Measurements from ENCODE around the gene ZNF286A.
"Not testable (repeated sequence)": the region's sequence is repeated elsewhere in the genome, so short reads cannot be mapped to it uniquely, and the experiment has no call there.

The ZNF286A gene

DNA sequence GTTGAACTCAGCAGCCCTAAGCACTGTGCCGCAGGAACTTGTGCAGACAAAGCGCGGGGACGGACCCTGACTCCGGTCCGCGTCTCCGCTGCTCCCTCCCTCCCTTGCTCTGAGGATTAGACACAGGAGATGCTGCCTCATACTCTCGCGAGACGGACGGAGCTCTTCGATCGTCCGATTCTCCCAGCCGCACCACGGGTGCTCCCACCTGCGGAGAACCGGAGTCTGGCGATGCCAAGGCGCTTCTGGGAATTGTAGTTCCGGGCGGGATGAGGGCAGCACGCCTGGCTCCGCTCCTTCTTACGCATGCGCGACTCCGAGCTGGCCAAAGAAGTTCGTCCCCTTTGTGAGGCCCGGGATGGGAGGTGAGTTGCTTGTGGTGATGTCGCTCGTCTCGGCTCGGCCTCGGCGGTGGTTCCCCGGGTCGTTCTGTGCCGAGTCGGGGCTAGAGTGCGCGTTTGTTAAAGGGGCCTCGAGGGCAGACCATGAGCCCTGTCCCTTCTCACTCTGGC, at the start of gene ZNF286A:
ZNF286A (plus strand) TSS at position 340 of the 512 bp plus-strand sequence. CDS start 578 bp downstream, outside the sequence.
- DNase-seq (ENCODE audit: insufficient read length, low spot score): peak; percentile 98
- FAIRE-seq: peak; percentile 98

DNA sequence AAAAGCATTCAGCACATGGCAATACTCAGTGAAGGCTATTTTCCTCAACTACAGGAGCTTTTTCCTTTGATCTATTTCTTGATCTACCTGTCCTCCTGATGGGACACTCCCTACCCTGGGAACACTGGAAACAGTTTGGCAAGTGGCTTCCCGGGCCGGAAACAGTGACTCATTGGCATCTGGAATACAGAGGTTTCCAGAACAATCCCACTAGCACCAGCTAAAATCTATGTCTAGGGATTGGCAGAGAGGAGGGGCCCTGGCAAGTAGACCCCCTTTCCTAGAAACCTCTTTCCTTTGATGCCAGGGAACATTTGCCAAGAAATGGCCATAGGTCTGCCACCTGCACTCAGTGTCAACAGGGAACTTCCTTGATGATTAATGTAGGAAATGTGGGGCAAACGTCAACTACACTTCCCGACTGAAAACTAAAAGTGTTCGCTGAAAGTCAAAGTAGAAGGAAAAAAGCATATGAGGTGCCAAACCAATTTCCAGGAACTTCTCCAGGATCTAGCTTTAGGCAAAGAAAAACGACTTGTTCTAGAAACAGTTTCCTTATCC, 49.6 kb upstream of the ZNF286A start:
- DNase-seq (ENCODE audit: insufficient read length, low spot score) (no peak), FAIRE-seq (no peak)

DNA sequence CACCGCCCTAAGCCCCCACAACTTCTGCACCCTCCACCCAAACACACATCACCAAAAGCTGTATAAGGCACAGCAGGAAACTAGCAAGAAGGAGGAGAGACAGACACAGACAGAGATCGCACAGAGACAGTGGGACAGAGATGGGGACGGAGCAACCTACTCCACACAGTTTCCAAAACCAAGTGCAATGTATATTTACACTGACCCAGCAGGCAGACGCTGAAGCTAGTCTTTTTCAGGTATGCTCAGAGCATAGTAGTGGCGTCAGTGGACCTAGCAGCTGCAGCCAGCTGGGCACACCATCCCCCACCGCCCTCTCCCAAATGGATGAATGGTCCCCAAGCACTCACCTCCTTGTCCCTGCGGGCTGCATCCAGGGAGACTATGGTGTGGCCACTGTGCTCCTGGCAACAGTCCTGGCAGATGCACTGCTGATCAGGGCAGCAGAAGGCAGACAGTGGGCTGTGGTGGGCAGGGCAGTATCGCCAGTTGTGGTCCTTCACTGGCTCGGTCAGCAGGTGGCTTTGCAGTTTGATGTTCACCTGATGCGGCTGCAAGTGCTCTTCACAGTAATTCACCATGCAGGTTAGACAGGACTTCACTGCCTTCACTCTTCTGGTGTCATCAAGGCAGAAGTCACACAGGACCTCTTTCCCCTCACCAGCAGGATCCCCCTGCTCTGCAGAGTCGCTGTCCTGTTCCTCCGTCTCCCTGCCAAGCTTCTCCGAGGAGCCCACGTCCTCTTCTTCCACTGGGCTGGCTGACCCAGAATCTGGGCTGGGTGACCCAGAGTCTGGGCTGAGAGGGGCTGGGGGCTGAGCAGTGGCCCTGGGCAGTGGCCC, 48.6 kb upstream of the ZNF286A start:
- no peak for DNase-seq (ENCODE audit: insufficient read length, low spot score)
- no peak for FAIRE-seq

DNA sequence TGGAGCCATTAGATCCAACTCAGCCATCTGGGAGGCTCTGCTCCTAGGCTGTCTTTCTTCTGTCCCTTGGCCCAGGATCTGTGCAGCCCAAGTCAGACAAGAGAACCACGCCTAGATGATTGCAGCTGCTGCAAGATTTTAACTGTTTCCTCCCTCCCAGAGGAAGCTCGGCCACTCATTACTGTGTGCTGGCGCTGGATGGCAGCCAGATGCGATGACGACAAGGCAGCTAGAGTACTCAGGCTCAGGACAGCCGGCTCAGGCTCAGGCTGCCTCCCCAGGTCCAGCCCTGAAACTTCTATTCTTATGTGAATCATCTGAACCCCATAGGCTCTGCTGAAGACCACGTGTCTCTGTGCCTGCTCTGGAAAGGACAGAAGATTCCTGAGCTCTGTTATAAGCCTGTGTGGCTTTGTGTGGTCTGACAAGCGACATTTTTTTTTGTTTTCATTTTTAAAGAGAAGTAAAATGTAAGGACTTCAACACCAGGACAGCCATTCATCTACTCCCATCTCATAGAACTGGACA, 47.9 kb upstream of the ZNF286A start:
- FAIRE-seq: peak; percentile 98

DNA sequence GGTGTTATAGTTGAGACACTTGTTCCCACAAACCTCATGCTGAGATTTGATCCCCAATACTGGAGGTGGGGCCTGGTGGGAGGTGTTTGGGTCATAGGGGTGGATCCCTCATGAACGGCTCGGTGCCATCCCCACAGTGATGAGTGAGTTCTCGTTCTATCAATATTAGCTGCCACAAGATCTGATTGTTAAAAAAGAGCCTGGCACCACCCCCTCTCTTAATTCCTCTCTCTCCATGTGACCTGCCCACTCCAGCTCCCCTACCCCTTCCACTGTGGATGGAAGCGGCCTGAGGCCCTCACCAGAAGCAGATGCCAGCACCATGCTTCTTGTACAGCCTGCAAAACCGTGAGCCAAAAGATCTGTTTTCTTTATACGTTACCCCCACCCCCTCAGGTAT, 46.6 kb upstream of the ZNF286A start:
- no peak for DNase-seq (ENCODE audit: insufficient read length, low spot score)
- no peak for FAIRE-seq

More for the DNA sequence above, 47.9 kb upstream of the ZNF286A start:
- DNase-seq (ENCODE audit: insufficient read length, low spot score): peak; percentile 99

DNA sequence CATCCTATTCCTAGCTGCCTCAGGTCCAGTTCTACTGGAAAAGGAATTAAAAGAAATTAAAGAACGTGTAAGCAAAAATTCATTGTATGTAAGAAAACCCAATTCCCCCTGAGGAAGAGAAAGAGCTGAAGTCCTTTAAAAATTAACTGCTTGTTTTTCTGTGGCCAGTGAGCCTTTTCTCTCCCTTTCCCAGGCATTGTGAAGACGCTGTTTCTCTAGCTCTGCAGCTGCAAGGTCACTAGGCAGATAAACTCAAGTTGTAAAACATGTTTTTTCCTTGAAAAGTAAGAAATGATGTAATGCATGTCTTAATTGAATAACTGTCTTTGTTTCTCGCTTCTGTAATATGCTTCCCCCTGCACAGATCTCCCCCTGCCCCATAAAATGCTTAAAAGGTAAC, 45.2 kb upstream of the ZNF286A start:
- FAIRE-seq; DNase-seq (ENCODE audit: insufficient read length, low spot score): not testable (repeated sequence)

DNA sequence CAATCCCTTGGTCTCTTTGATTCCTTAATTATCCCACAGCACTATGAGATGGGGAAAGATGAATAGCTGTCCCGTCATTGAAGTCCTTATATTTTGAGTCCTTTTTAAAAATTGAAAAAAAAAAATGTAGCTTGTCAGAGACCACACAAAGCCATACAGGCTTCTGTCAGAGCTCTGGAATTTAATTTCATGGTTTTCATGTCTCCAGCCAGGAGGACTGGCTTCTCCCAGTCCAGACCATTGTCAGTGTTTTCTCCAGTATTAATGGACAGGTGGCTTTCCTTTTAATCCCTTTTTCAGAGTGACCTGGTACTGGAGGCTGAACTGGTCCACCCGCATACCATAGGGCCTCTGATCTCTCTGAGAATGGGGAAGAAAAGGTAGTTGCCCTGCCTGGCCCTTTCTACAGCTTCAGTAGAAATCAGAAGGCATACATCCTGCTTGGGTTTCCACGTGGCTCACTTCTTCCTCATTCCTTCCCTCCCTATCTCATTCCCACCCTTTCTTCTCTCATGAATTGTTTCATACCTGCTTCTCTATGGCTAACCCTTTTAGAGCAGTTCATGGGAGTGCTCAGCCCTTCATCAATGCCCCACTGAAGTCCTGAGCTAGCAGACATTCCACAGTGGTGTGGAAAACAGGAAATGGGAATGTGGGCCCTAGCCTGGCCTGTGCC, 44.5 kb upstream of the ZNF286A start:
- DNase-seq (ENCODE audit: insufficient read length, low spot score) (no peak), FAIRE-seq (no peak)

DNA sequence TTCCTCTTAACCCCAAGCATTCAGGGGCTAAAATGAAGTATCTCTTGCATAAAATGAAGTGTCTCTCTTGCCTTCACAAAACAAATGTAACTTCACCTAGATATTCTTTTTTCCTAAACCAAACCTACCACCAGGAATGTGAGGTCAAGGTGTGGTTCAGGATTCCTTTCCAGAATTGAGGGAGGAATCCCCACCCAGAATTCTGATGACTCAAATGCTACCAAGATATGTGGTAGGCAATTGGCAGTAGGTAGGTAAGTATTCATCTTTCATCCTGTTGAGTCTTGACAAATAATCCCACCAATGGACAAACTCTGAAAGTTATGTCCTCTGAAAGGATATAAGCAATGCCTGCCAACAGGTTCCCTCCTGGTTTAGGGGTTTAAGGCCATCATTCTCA, 41.7 kb upstream of the ZNF286A start:
- DNase-seq (ENCODE audit: insufficient read length, low spot score) (no peak), FAIRE-seq (no peak)

DNA sequence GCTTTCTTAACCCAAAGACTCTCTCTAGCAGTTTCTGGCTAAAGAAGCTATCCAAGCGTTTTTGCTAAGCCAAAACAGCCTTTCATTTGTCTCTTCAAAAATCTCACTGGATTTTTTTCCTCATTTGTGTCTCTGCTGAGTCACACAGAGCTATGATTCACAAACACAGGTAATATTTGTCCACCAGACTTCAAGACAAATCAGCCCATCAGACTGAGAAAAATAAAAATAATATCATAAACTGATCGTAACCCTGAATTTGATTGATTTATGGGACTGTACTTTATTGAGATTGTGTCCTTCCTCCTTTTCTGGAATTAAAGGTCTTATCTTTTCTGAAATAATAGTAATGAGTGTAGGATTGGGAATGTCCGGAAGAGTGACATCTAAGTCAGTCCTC, 41.3 kb upstream of the ZNF286A start:
- FAIRE-seq: no peak
- no peak for DNase-seq (ENCODE audit: insufficient read length, low spot score)

DNA sequence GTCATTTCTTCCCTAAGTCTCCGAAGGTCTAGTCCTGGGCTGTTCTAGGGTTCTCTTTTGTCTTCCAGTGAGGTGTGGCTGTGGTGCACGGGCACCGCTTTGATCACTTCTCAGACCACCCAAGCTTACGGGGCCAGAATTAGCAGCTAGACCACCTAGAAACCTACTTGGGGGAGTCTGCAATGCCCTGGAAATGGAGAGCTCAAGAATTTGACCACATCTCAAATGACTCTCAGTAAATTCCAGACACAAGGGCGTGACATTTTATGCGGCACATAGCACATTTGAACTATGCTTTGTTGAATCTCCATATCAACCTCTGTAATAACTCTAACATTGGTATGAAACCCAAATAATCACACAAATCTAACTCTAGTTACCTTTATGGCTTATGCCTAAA, 40.3 kb upstream of the ZNF286A start:
- no peak for DNase-seq (ENCODE audit: insufficient read length, low spot score)
- FAIRE-seq: no peak

DNA sequence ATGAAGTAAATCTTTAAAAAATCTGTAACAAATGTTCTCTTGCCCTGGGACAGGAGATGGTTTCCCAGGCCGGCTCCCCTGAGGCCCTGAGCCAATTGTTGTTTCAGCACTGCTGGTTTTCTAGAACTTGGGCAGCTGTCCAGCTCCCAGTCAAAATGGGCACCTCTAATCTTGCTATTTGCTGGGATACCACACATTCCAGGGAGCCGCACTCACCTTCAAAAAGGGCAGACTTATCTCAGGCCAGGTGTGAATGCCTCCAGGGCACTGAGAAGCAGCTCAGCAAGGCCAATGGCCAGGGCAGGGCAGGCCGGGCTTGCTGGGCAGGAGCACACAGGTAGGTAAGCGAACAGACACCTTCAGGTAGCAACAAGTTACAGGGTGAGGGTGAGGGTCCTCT, 39.9 kb upstream of the ZNF286A start:
- FAIRE-seq: no peak
- DNase-seq (ENCODE audit: insufficient read length, low spot score): no peak

DNA sequence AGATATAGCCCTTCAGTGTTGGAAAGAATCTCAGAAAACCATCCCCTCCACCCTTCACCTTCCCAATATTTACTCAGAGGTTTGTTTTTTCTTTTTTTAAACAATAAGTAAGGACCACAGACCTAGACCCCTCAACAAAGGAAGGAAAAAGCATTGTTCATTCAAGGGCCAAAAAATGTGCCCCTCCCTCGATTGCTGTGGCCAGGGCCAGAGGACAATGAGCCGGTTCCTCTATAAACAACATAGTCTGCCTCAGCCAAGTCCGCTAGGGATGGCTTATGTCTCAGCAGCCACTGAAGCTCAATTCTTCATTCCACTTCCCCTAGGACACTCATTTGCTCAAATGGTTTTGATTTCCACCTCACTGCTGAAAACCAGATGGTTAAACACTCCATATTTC, 39.5 kb upstream of the ZNF286A start:
- DNase-seq (ENCODE audit: insufficient read length, low spot score): no peak
- FAIRE-seq: no peak

DNA sequence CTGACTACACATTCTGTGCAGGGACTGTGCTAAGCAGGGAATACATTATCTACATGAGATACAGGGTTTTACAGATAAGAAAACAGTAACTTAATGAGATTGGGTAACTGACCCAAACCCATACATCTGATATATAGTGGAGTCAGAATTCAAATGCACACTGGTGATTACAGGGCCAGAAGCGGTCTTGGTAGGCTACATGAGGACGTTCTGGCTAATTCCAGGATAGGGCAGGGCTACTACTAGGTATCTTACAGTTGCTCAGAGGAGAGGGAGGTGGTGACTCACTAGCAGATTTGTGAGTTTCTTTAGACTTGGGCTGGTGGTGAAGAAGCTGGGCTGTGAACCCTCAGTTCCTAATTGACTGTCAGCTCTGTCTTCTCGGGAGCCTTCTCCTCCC, 36.9 kb upstream of the ZNF286A start:
- peak; percentile 13 for FAIRE-seq

DNA sequence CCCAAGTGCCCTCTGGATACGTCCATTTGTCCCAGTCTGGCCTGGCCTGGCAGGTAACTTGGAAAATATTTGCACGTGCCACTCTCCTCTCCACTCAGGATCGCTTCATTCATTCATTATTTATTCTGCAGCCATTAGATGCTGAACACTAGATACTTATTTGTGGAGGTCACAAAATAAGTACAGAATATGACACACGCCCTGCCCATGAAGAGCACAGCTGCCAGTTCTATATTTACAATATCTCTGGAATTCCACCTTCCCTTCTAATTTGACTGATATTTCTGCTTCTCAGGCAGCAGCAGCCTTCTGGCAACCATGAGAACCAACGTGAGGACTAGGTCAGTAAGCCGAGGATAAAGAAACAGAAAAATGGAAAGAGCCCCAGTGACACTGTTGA, 36.4 kb upstream of the ZNF286A start:
- DNase-seq (ENCODE audit: insufficient read length, low spot score) (no peak), FAIRE-seq (no peak)

More for the DNA sequence above, 36.9 kb upstream of the ZNF286A start:
- no peak for DNase-seq (ENCODE audit: insufficient read length, low spot score)

DNA sequence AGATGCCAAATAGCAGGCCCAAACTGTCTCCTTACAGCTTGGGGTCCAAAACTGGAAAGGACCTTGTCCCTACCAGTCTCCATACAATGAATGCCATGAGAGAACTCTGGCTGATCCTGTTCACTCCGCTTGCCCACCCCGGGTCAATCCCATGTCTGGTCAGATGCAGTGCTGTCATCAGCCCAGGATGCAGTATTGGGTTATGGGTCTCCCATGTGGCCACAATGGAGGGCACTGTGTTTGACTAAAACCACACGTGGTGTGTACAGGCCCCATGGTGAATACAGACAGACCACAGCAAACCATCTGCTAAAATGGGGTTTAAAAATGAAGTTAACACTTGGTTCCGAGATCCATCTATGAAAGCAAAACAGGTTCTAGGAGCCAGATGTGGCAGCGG, 35.9 kb upstream of the ZNF286A start:
- FAIRE-seq: no peak
- DNase-seq (ENCODE audit: insufficient read length, low spot score): no peak

DNA sequence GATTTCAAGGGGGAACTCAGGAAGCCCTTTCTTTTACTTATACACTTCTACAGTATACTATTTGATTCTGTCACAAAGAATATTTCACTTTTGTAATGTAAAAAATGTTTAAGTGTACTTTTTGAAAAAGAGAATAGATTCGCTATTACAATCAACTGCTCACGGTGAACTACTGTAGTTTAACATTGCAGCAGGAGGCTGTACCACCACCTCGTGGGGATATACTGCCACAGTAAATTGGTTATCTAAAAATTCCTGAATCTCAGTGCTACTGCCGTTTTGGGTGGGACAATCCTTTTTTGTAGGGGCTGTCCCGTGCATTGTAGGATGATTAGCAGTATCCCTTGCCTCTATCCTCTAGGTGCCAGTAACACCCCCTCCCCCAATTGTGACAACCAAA, 30.0 kb upstream of the ZNF286A start:
- DNase-seq (ENCODE audit: insufficient read length, low spot score); FAIRE-seq: not testable (repeated sequence)

DNA sequence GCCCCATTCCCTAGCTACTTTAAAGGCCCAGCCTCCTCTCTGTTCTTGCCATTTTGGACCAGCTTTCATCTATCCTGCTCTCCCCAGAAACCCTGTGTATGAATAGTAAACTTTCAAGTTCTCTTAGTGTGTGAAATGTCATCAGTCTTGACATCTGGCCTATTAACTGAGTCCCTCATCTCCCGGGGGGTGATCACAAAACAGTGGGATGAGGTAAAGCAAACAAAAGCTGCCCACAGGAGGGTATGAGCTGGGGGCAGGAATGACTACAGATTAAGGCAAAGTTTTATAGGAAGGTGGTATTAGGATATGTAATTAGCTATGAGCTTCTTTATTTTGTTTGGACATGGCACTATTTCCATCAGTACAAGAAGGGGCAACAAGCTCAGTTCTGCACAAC, 24.9 kb upstream of the ZNF286A start:
- FAIRE-seq; DNase-seq (ENCODE audit: insufficient read length, low spot score): not testable (repeated sequence)

DNA sequence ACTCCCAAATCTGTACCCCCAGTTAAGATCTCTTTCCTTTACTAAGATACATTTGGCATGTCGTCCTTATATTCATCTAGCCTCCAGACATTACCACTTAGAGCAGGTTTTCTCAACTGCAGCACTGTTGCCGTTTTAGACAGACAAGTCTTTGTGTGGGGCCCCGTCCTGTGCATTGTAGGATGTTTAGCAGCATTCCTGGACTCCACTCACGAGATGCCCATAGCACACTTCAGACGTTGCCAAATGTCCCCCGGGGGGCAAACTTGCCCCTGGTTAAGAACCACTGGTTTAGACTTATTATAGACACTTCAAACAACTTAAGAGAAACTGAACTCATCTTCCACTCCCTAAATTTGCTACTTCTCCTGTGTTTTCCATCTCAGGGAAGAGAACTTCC, 23.6 kb upstream of the ZNF286A start:
- not testable (repeated sequence) for FAIRE-seq; DNase-seq (ENCODE audit: insufficient read length, low spot score)

DNA sequence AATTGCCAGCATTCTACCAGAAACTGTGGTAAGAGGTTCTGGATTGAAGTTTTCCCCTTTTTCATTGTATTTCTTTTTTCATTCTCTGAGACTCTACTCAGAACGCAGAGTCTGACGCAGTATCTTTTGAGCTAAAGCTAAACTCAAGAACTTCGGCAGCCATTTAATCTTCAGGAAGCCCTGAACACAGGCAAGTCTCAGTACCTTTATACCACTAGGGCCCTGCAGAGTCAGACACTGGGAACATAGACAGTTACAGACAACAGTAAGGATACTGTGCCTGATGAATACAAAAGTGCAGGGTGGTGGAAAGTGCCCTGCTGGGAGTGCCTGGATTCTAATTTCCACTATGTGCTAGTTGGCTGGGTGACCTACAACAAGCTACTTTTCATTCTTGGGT, 16.4 kb upstream of the ZNF286A start:
- DNase-seq (ENCODE audit: insufficient read length, low spot score): not testable (repeated sequence)

DNA sequence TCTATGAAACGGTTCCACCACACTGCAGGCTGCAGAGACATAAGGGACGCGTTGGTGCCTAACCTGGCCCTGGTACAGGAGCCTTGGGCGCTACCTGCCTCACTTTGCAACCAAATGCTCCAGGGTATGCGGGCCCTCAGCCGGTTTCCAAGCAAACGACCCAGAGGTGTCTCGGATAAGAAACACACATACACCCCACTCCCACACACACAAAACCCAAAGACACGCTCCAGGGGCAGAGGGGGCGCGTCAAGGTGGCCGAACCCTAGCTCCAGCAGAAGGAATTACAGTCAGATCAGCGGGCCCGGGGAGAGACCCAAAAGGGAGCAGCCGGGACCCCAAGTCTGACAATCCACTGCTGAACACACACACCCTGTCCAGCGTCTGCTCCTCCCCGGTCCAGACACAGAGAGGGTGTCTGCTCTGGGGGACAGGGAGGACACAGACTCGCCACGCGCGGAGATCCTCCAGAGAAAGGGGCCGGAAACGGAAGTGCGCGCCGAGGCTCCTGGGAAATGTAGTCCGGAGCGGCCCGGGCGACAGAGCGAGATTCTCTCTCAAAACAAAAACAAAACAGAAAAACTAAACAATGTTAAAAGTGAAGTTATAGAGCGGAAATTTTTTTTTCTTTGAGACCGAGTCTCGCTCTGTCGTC, 15.6 kb upstream of the ZNF286A start, which contains the start of gene TRIM16:
TRIM16 (minus strand) TSS at position 488 of the 655 bp plus-strand sequence. CDS start 32,702 bp downstream, outside the sequence.
- not testable (repeated sequence) for FAIRE-seq

More for the DNA sequence above, 16.4 kb upstream of the ZNF286A start:
- peak; percentile 16 for FAIRE-seq

More for the DNA sequence above, 15.6 kb upstream of the ZNF286A start, which contains the start of gene TRIM16:
- DNase-seq (ENCODE audit: insufficient read length, low spot score): peak; percentile 65

Data from HTR-8/SVneo (cell line).